Pancreas (tissue), 10 donors: Measurements from ENCODE around the gene PRKCQ. TPM values are rescaled to one million over a fixed set of nuclear protein-coding genes. Genes with fewer than 3 reads are reported as not detected.

Source experiments
- ATAC-seq, 4 donors: fragments of 200-7000 bp; cut with Tn5 transposase; one replicate each; pipeline versions ENCODE4 v1.8.0 to v1.9.1; 2020; ENCODE audit warnings: mild to moderate bottlenecking in 4 of 4, moderate library complexity in 4 of 4
- DNase-seq, 6 donors: peaks; one replicate each; pipeline ENCODE4 v3.0.0-alpha.2; 2020
- FAIRE-seq: peaks from 2 replicates; lab custom pipeline; 2012; peaks lifted over from hg19 to GRCh38; lab: Jason Lieb, UNC
- H3K27ac ChIP-seq, 4 donors: fragments of 200-600 bp; sonication (generic); 1 replicate in 3 of 4; 2 replicates in 1 of 4; pipeline versions ENCODE4 v1.5.0 to v1.8.0; 2020
- H3K27me3 ChIP-seq, 4 donors: fragments of 200-600 bp; one replicate each; pipeline ENCODE4 v1.8.0; 2021
- H3K36me3 ChIP-seq, 3 donors: fragments of 200-600 bp; sonication (generic) in 1 of 3; one replicate each; pipeline versions ENCODE4 v1.5.0 to v1.8.0; 2020 to 2021
- H3K4me1 ChIP-seq, 3 donors: fragments of 200-600 bp; one replicate each; pipeline ENCODE4 v1.8.0; 2021
- H3K4me3 ChIP-seq, 4 donors: fragments of 200-600 bp; sonication (generic) in 2 of 4; one replicate each; pipeline versions ENCODE4 v1.5.0 to v1.8.0; 2020 to 2021
- H3K9me3 ChIP-seq, 4 donors: fragments of 200-600 bp; one replicate each; pipeline ENCODE4 v1.8.0; 2021
- WGBS, 2 donors: extraction: QIAGEN DNeasy Blood & Tissue Kit; methylation state at CpG; one replicate each; pipeline ENCODE4 v1.1.7; 2013; 5-methylcytosine and 5-hydroxymethylcytosine counted together
- intact Hi-C, 3 donors: fragments of 100-400 bp; cut with DNase I; formaldehyde crosslinking; loops; one replicate each; pipeline versions ENCODE4 v1.11.1 to v1.14.2; 2022
- polyA plus RNA-seq, 2 donors: library from polyadenylated mRNA; stranded (reverse); fragments of 200-250 nt; gene quantifications; one replicate each; pipeline ENCODE4 v1.2.3, GENCODE V29; 2013
- total RNA-seq, 6 donors: library from RNA; stranded (reverse); fragmentation: NEBNext Ultra II Directional in 4 of 6; extraction: Animal tissue kit (Norgen Biotek cat#: 25700) in 4 of 6; gene quantifications; one replicate each; pipeline versions ENCODE4 v1.2.1 to v1.2.4, GENCODE V29; 2021 to 2023
- TF ChIP-seq, protein P1 (sequence below), 4 donors: fragments of 200-600 bp; sonication (generic) in 3 of 4; IDR thresholded peaks; one replicate each; pipeline versions ENCODE4 v1.5.0 to v1.8.0; 2021; ENCODE audit warnings: antibody characterized with exemption in 4 of 4
- donor health status: healthy with polysubstance abuse.
- donor health status: DM: no; HTN: no; CAD: no; lungs with moderate emphysema.
- donor health status: DM: no; HTN: no; CAD: no.
- donor health status: control.
- donor health status: control.
- donor health status: Bipolar disorder and iron deficiency.
- donor health status: DM: yes; HTN: yes; CAD: no.
- donor health status: DM: no; HTN: no; CAD: no.
- donor health status: DM: no; HTN: no; CAD: no.
- donor health status: DM: yes; HTN: yes; CAD: no.

Gene PRKCQ
- total and polyA plus RNA-seq, 8 donors = 1.4 to 5.2 (median 3.4) TPM

DNA sequence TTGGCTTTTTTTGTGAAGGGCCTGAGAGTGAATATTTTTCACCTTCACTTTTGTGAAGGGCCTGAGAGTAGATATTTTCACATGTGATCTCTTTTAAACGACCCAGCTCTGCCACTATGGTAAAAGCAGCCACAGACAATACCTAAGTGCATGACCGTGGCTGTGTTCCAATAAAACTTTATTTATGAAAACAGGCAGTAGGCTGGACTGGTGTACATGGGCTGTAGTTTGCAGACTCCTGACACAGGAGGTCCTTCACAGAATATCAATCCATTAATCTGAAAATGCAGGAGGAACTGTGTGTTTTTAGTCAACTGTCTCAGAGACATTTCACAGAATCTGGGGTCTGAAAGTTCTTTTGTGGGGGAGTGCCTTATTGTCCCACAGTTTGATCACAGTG is 186.9 kb downstream of the PRKCQ start:
- no peaks in the 10 kb centered on the region for H3K36me3 ChIP-seq
- no peak overlapping the region for H3K27ac ChIP-seq
- no peak overlapping the region for H3K4me3 ChIP-seq
- WGBS, 2 donors = 81 to 92% methylated on average over 2 of the region's 2 CpGs
- no peaks in the 10 kb centered on the region for H3K4me1 ChIP-seq
- ATAC-seq (no peak), DNase-seq (no peak), FAIRE-seq (no peak)
- no peaks in the 10 kb centered on the region for H3K27me3 ChIP-seq
- H3K9me3 ChIP-seq = no peaks in the 10 kb centered on the region
- TF ChIP-seq, protein P1, sequence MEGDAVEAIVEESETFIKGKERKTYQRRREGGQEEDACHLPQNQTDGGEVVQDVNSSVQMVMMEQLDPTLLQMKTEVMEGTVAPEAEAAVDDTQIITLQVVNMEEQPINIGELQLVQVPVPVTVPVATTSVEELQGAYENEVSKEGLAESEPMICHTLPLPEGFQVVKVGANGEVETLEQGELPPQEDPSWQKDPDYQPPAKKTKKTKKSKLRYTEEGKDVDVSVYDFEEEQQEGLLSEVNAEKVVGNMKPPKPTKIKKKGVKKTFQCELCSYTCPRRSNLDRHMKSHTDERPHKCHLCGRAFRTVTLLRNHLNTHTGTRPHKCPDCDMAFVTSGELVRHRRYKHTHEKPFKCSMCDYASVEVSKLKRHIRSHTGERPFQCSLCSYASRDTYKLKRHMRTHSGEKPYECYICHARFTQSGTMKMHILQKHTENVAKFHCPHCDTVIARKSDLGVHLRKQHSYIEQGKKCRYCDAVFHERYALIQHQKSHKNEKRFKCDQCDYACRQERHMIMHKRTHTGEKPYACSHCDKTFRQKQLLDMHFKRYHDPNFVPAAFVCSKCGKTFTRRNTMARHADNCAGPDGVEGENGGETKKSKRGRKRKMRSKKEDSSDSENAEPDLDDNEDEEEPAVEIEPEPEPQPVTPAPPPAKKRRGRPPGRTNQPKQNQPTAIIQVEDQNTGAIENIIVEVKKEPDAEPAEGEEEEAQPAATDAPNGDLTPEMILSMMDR (IDR thresholded peaks at IDR 0.05) = no peak
- intact Hi-C loops = no loop called here

DNA sequence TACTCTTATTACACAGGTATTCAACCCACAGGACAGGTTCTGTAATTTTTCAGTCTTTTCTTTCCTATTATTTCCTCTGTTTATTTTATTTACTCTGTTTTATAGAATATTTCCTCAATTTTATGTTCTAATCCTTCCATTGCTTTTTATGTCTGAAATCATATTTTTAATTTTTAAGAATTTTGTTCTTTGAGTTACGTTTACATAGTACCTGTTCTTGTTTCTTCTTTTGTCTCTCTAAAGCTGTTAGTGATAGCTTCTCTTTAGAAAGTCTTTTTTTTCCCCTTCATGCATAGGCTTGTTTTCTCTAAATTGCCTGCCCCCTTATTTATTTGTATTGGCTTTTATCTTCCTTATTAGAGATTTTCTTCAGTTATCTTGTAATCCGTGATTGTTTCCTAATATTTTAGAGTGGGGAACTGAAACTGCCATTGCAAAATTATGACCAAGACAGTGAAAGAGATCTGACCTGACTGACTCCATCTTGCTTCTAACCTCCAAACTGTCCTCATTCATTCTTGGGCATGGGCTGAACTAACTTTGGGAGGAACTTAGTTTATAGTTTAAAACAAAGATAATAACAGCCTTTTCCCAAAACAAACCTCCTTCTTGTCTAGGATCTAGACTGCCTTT is 189.7 kb downstream of the PRKCQ start:
- intact Hi-C loops = no loop called here
- TF ChIP-seq, protein P1 (IDR thresholded peaks at IDR 0.05) = no peak
- no peak for ATAC-seq
- WGBS, 2 donors = 88 to 91% methylated on average over 2 of the region's 2 CpGs
- no peaks in the 10 kb centered on the region for H3K27me3 ChIP-seq
- H3K27ac ChIP-seq = no peak overlapping the region
- no peaks in the 10 kb centered on the region for H3K36me3 ChIP-seq
- no peak for FAIRE-seq
- H3K4me1 ChIP-seq = no peaks in the 10 kb centered on the region
- DNase-seq = no peak
- H3K9me3 ChIP-seq = no peaks in the 10 kb centered on the region
- H3K4me3 ChIP-seq = no peak overlapping the region

DNA sequence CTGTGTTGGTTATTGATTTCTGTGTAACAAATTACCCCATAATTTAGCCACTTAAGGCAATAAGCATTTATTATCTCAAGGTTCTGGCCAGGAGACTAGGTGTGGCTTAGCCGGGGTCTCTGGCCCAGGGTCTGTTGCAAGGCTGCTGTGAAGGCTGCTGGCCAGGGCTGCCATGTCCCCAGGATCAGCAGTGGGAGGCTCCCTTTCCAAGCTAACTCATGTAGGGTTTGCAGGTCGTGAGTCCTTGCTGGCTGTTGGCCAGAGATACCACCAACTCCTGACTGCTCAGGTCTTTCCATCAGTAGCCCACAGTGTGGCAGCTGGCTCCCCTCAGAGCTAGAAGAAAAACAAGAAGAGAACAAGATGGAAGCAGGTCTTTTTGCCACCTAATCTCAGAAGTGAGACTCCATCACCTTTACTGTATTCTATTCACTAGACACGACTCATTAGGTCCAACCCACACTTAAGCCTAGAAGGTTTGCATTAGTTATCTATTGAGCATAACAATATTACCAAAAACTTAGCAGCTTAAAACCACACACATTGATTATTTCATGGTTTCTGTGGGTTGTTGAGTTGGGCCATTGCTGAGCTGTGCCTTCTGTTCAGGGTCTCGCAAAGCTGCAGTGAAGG is 191.7 kb downstream of the PRKCQ start:
- no peak for FAIRE-seq
- 53 to 60% methylated on average over 4 of the region's 4 CpGs for WGBS, 2 donors
- Histone ChIP-seq H3K36me3 (no peaks in the 10 kb centered on the region), H3K4me1 (no peaks in the 10 kb centered on the region), H3K9me3 (no peaks in the 10 kb centered on the region), H3K27me3 (no peaks in the 10 kb centered on the region), H3K4me3 (no peak overlapping the region), H3K27ac (no peak overlapping the region)
- TF ChIP-seq, protein P1 (IDR thresholded peaks at IDR 0.05) = no peak
- intact Hi-C loops = no loop called here
- ATAC-seq = no peak
- DNase-seq = no peak

DNA sequence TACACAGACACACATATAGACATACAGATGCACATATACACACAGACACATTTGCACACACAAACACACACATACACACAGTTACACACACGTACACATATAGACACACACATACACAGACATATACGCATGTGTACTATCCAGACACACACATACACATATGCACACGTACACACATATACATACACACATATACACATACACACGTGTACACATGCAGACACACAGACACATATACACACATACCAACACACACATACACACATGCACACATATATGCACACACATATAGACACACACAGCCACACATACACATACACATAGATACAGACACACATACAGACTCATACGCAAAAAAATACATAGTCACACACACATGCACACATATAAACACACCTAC is 193.1 kb downstream of the PRKCQ start:
- Histone ChIP-seq H3K9me3 (no peaks in the 10 kb centered on the region), H3K27me3 (no peaks in the 10 kb centered on the region), H3K4me3 (no peak overlapping the region), H3K36me3 (no peaks in the 10 kb centered on the region), H3K27ac (no peak overlapping the region), H3K4me1 (no peaks in the 10 kb centered on the region)
- TF ChIP-seq, protein P1 (IDR thresholded peaks at IDR 0.05) = no peak
- DNase-seq (no peak), FAIRE-seq (no peak), ATAC-seq (no peak)
- 82 to 86% methylated on average over 5 of the region's 5 CpGs for WGBS, 2 donors
- intact Hi-C loops = no loop called here

DNA sequence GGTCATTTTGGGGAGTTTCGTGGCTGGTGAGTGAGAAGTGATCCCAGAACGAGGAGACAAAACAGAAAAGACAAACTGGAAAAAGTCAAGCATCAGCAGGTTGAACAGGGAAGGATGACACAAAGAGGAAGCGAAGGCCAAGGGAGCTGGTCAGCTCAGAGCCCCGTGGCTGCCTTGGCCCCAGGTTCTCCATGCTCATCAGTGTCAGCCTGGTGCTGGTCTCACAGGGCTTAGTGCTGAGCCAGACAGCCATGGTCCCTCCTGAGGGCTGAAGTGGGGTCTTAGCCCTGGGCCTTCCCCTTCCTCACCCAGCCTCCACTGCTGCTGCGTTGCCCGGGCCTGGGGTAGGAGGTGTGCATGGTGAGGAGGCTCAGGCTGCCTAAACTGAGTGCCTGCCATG is 193.7 kb downstream of the PRKCQ start:
- 84 to 85% methylated on average over 4 to 6 of the region's 6 CpGs for WGBS, 2 donors
- DNase-seq = no peak

More for the DNA sequence above, 193.7 kb downstream of the PRKCQ start:
- H3K27me3 ChIP-seq = no peaks in the 10 kb centered on the region
- FAIRE-seq (no peak), ATAC-seq (peak in 2 of 4 donors; percentile 65 to 72)
- no peaks in the 10 kb centered on the region for H3K36me3 ChIP-seq
- H3K27ac ChIP-seq = no peak overlapping the region
- TF ChIP-seq, protein P1 (IDR thresholded peaks at IDR 0.05) = no peak
- no peaks in the 10 kb centered on the region for H3K9me3 ChIP-seq
- H3K4me1 ChIP-seq = no peaks in the 10 kb centered on the region
- intact Hi-C loops = no loop called here
- no peak overlapping the region for H3K4me3 ChIP-seq
